GM23338 (cell line): ENCODE measurements around the gene SESN2. TPM values are rescaled to one million over a fixed set of nuclear protein-coding genes. Genes with fewer than 3 reads are reported as not detected.

Experiments used
- ATAC-seq: fragments of 200-7000 bp; cut with Tn5 transposase; 3 replicates; pipeline ENCODE4 v1.9.1; 2020
- DNase-seq: peaks from one replicate; pipeline ENCODE4 v3.0.0-alpha.2; 2015; ENCODE audit warnings: low spot score
- H2AFZ ChIP-seq: fragments of 200-600 bp; sonication (generic); 2 replicates; pipeline ENCODE4 v1.8.0; 2016; ENCODE audit warnings: antibody characterized with exemption, mild to moderate bottlenecking, moderate library complexity
- H3F3A ChIP-seq: fragments of 200-600 bp; sonication (generic); replicated peaks from 2 replicates; pipeline ENCODE4 v1.8.0; 2017; ENCODE audit warnings: antibody characterized with exemption, mixed run types, low read depth
- H3K27ac ChIP-seq: fragments of 200-600 bp; sonication (generic); 2 replicates; pipeline ENCODE4 v1.6.1; 2016; ENCODE audit warnings: low read depth
- H3K27me3 ChIP-seq: fragments of 200-600 bp; sonication (generic); 2 replicates; pipeline ENCODE4 v1.8.0; 2016; ENCODE audit warnings: mild to moderate bottlenecking, mixed run types, moderate library complexity; ENCODE audit not compliant: insufficient read depth
- H3K36me3 ChIP-seq: fragments of 200-600 bp; sonication (generic); 2 replicates; pipeline ENCODE4 v1.8.0; 2016; ENCODE audit warnings: mild to moderate bottlenecking; ENCODE audit not compliant: insufficient read depth
- H3K4me1 ChIP-seq: fragments of 200-600 bp; sonication (generic); 2 replicates; pipeline ENCODE4 v1.8.0; 2016; ENCODE audit warnings: mild to moderate bottlenecking, moderate library complexity; ENCODE audit not compliant: insufficient read depth
- H3K4me2 ChIP-seq: fragments of 200-600 bp; sonication (generic); 2 replicates; pipeline ENCODE4 v1.7.1; 2017; ENCODE audit warnings: mixed run types
- H3K4me3 ChIP-seq: fragments of 200-600 bp; sonication (generic); 2 replicates; pipeline ENCODE4 v1.6.1; 2016; ENCODE audit warnings: mixed run types
- H3K79me2 ChIP-seq: fragments of 200-600 bp; sonication (generic); replicated peaks from 2 replicates; pipeline ENCODE4 v1.8.0; 2017; ENCODE audit warnings: mild to moderate bottlenecking; ENCODE audit not compliant: insufficient read depth
- H3K9me2 ChIP-seq: fragments of 200-600 bp; sonication (generic); 2 replicates; pipeline ENCODE4 v1.8.0; 2017; ENCODE audit not compliant: insufficient read depth
- H4K20me1 ChIP-seq: fragments of 200-600 bp; sonication (generic); replicated peaks from 2 replicates; pipeline ENCODE4 v1.8.0; 2017; ENCODE audit warnings: mild to moderate bottlenecking; ENCODE audit not compliant: insufficient read depth
- H3K27ac Mint-ChIP-seq: 2 replicates; pipeline ENCODE4 v1.8.0; 2020; ENCODE audit warnings: inconsistent platforms, mild to moderate bottlenecking, moderate library complexity, mixed read lengths
- H3K27me3 Mint-ChIP-seq: 3 replicates; pipeline ENCODE4 v1.8.0; 2022; ENCODE audit warnings: low read depth, mild to moderate bottlenecking, moderate library complexity, mixed read lengths, inconsistent platforms; ENCODE audit not compliant: insufficient read depth, poor library complexity
- H3K36me3 Mint-ChIP-seq: 3 replicates; pipeline ENCODE4 v1.8.0; 2021; ENCODE audit warnings: low read depth, mild to moderate bottlenecking, inconsistent platforms, moderate library complexity, mixed read lengths
- H3K4me1 Mint-ChIP-seq: 3 replicates; pipeline ENCODE4 v1.8.0; 2020; ENCODE audit warnings: mild to moderate bottlenecking, inconsistent platforms, mixed read lengths
- H3K4me3 Mint-ChIP-seq: 3 replicates; pipeline ENCODE4 v1.8.0; 2021; ENCODE audit warnings: moderate library complexity, mild to moderate bottlenecking, inconsistent platforms, mixed read lengths
- H3K9me3 Mint-ChIP-seq: 3 replicates; pipeline ENCODE4 v1.8.0; 2020; ENCODE audit warnings: moderate library complexity, mild to moderate bottlenecking, inconsistent platforms, mixed read lengths
- CREB1 ChIP-seq: fragments of 250-450 bp; sonication (Bioruptor Pico); IDR thresholded peaks from 2 replicates; pipeline ENCODE4 v1.5.0; 2020; ENCODE audit warnings: low read depth, mild to moderate bottlenecking, moderate library complexity
- CTCF ChIP-seq, 2 experiments: fragments of 200-600 bp in 1 of 2; sonication (generic) in 1 of 2; conservative IDR thresholded peaks; 2 replicates each; pipeline versions ENCODE4 v1.5.1 to v1.6.1; 2016 to 2017; ENCODE audit warnings: antibody characterized with exemption in 2 of 2, low read depth in 2 of 2, mild to moderate bottlenecking in 2 of 2, moderate library complexity in 1 of 2
- ETS1 ChIP-seq: IDR thresholded peaks from 2 replicates; pipeline ENCODE4 v1.6.1; 2016; ENCODE audit warnings: antibody characterized with exemption
- EZH2 ChIP-seq: fragments of 200-600 bp; sonication (generic); IDR thresholded peaks from one replicate; pipeline ENCODE4 v1.8.0; 2017; ENCODE audit warnings: antibody characterized with exemption, mild to moderate bottlenecking, low read depth; ENCODE audit not compliant: unreplicated experiment
- EZH2phosphoT487 ChIP-seq: fragments of 200-600 bp; sonication (generic); IDR thresholded peaks from one replicate; pipeline ENCODE4 v1.8.1; 2018; ENCODE audit warnings: antibody characterized with exemption; ENCODE audit not compliant: unreplicated experiment
- POLR2AphosphoS5 ChIP-seq: IDR thresholded peaks from 2 replicates; pipeline ENCODE4 v1.6.1; 2016; ENCODE audit warnings: antibody characterized with exemption, low read depth
- REST ChIP-seq: IDR thresholded peaks from one replicate; pipeline ENCODE4 v1.6.1; 2018; ENCODE audit warnings: antibody characterized with exemption; ENCODE audit not compliant: unreplicated experiment
- ZNF331 ChIP-seq: fragments of 250-450 bp; sonication (Bioruptor Pico); IDR thresholded peaks from 2 replicates; pipeline ENCODE4 v1.5.0; 2020; ENCODE audit warnings: low read depth, mild to moderate bottlenecking, moderate library complexity
- ZNF462 ChIP-seq: fragments of 250-450 bp; sonication (Bioruptor Pico); IDR thresholded peaks from 2 replicates; pipeline ENCODE4 v1.5.0; 2020; ENCODE audit warnings: mild to moderate bottlenecking, moderate library complexity
- polyA plus RNA-seq: library from polyadenylated mRNA; unstranded; fragments of >200 nt; fragmentation: Nextera tagmentation; extraction: Ambion mirVana; gene quantifications from 2 replicates; pipeline ENCODE4 v1.2.1, GENCODE V29; 2016
- total RNA-seq: library from RNA; depleted of rRNA; stranded (reverse); fragments of >200 nt; shearing (Covaris generic); gene quantifications from 2 replicates; pipeline ENCODE4 v1.2.3, GENCODE V29; 2014

The SESN2 gene
- total and polyA plus RNA-seq, 2 experiments from 2014 or later = 22.8 to 52.1 TPM

- no peak for TF ChIP-seq EZH2
- no peak for TF ChIP-seq CREB1 (CRISPR knock-in tag)
- no peak for TF ChIP-seq REST
- TF ChIP-seq CTCF (conservative IDR thresholded peaks at IDR 0.05; ENCODE audit: low read depth in 2 of 2) = no peak
- TF ChIP-seq ZNF331 (CRISPR knock-in tag) = no peak
Observed at GRCh38 chr1:28239004-28239403, 20.3 kb upstream of the SESN2 start (continued).

GRCh38 chr1:28240024-28240423 lies 19.3 kb upstream of the SESN2 start:
- Mint-ChIP-seq H3K36me3 (peaks cover 11% of the 10 kb centered on the region; the same call in 2 of the 3 replicates), H3K9me3 (no peaks in the 10 kb centered on the region; the same call in 2 of the 3 replicates), H3K27ac (no peak overlapping the region), H3K4me3 (no peak overlapping the region), H3K4me1 (no peaks in the 10 kb centered on the region), H3K27me3 (no peaks in the 10 kb centered on the region)
- Histone ChIP-seq H3K79me2 (peaks cover 19% of the 10 kb centered on the region), H3K4me2 (no peak overlapping the region), H4K20me1 (0 out of 2 replicates have a peak, but pooled peaks cover 8% of the 10 kb centered on the region), H3K27me3 (no peaks in the 10 kb centered on the region), H3F3A (no peaks in the 10 kb centered on the region; the same call in 1 of the 2 replicates), H3K4me3 (no peak overlapping the region), H2AFZ (no peak overlapping the region), H3K4me1 (peaks cover 12% of the 10 kb centered on the region), H3K36me3 (no peaks in the 10 kb centered on the region), H3K9me2 (no peaks in the 10 kb centered on the region), H3K27ac (no peak overlapping the region; the same call in 1 of the 2 replicates)
- no peak for ATAC-seq
- DNase-seq = no peak
- TF ChIP-seq ZNF331 (CRISPR knock-in tag) (no peak), POLR2AphosphoS5 (no peak), EZH2 (no peak), CTCF (conservative IDR thresholded peaks at IDR 0.05; ENCODE audit: low read depth in 2 of 2) (no peak), ZNF462 (CRISPR knock-in tag) (no peak), ETS1 (no peak), EZH2phosphoT487 (no peak)
